Inflammatory macrophage treated with lipopolysaccharide for 1 hour (primary cell): ENCODE results near the gene TCF7L2.

Experiments
- DNase-seq, 2 donors: peaks; one replicate each; pipeline ENCODE4 v3.0.0-alpha.2; 2020 to 2022

TCF7L2 gene

DNA sequence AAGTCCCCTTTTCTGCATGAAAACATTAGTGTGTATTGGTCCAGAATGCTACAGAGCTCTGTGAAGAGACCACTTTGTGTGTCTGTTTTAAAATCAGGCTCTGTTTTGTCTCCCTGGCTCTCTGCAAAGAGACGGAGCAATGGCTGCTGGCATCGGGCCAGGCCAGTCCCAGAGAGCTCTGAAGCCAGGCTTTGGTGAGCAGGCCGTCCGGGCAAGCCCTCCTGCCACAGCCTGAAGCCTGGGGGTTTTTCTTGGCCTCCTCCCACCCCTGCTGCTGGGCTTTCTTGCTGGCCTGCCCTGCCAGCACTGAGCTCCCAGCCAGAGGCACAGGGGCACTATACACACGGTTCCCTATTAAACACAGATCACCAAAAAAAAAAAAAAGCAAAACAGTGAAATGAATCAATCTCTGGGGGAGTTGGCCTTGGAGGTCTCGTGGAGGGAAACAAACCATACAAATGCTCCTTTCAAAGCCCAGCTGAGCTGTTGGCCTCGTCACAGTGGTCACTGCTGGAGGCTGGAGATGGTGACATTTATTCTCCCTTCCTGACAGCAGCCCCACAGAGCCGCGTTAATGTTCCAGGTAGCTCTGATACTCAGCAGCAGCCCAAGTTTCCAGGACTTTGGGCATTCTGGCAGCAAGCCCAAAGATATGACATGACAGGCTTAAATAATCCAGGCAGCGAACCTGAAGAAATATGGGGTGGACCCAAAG is 237.2 kb downstream of the TCF7L2 start:
- no peak for DNase-seq

DNA sequence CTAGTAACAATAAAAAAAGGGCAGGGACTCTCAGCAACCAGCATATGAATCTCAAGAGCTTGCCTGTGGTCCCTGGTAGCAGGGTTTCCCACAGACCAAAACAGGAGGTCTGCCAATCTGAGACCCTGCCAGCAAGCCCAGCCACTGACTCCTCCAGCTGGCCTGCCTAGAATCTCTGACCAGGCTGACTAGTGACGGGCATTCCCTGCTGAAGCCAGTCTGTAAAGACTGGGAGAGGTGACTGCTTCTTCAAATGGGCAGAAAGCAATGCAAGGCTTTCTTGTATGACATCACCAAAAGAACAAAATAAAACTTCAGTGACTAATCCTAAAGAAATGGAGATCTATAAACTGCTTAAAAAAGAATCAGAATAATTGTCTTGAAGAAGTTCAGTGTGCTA is 249.4 kb downstream of the TCF7L2 start:
- DNase-seq = peak in 1 of 2 donors; percentile 23

DNA sequence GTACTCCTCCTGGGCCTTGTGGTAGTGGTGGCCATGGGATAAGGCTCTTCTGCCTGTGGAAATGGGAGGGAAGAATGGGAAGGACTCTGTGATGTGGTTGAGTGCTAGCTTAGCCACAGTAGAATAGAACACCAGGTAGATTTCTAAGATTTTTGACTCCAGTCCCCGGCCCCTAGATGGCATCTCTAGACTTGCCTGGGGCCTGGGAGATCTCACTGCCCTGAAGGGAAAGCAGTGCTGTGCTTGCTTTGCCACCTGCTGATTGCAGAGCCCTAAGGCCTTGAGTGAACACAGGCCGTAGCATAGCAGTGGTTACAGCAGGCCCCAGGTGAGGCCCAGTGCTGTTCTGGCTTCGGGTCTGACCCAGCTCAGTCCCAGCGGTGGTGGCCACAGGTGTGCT is 252.0 kb downstream of the TCF7L2 start:
- no peak for DNase-seq

DNA sequence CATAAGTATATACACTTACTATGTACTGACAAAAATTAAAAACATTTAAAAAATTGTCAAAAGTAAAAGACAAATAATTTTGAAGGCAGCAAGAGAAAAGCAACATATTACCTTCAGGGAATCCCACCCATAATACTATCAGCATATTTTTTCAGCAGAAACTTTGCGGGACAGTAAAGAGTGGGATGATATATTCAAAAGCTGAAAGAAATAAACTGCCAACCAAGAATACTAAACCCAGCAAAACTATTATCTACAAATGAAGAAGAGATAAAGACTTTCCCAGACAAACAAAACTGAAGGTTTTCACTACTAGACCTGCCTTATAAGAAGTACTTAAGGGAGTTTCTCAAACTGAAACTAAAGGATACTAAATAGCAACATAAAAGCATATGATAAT is 257.9 kb downstream of the TCF7L2 start:
- no peak for DNase-seq

DNA sequence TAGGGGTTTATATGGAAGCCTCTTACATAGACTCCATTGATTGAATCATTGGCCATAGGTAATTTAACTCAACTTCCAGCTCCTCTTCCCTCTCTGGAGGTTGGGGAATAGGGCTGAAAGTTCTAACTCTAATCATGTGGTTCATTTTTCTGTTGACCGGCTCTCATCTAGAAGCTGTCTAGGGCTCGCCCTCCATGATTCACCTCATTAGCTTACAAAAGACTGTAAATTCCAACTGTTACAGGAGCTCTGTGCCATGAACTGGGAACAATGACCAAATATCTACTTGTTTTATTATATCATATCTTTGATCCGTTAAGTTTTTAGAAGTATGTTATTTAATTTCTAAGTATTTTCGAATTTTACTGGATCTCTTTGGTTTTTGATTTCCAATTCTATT is 263.0 kb downstream of the TCF7L2 start:
- DNase-seq = peak; percentile 42 to 46

DNA sequence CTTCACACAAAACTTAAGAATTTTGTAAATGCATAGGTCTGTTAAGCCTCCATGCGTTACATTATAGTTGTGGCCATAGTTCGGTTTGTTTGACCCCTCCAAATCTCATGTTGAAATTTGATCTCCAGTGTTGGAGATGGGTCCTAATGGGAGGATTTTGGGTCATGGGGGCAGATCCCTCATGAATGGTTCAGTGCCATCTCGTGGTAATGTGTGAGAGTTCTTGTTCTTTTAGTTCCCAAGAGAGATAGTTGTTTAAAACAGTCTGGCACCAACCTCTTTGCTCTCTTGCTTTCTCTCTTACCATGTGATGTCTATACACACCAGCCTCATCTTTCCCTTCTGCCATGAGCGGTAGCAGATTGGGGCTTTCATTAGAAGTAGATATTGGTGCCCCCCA is 264.3 kb downstream of the TCF7L2 start:
- no peak for DNase-seq

DNA sequence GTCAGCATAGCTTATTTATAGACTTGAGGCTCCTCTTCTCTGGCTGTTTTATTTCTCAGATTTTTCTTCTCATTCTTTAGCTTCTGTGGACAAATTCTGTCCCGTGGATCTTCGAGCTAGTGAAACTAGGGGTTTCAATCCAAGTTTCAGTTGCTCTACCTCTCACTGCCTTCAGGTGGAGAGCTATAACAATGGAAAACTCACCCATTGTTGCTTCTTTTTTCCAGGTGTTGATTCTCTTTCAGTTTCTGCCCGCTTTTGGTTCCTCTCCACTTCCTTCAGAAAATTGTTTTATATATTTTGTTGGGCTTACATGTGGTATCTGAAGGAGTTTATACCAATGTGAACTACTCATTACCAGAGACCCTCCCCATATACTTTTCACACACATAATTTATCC is 266.1 kb downstream of the TCF7L2 start:
- peak in 1 of 2 donors; percentile 4 for DNase-seq
